ENCODE measurements around the gene SPRR2E.
"Not testable (repeated sequence)": the region's sequence is repeated elsewhere in the genome, so short reads cannot be mapped to it uniquely, and the experiment has no call there.

The SPRR2E gene

GRCh38 chr1:153070243-153070642 is 24.1 kb downstream of the SPRR2E start:
- no peak for DNase-seq (ENCODE audit: low read depth in 2 of 2)

- no peak for DNase-seq (ENCODE audit: low read depth in 2 of 2)
Measured at GRCh38 chr1:153058826-153059784, 35.2 kb downstream of the SPRR2E start.

GRCh38 chr1:153058154-153058553 is 36.2 kb downstream of the SPRR2E start:
- no peak for DNase-seq (ENCODE audit: low read depth in 2 of 2)

- DNase-seq (ENCODE audit: low read depth in 2 of 2): no peak
Measured at GRCh38 chr1:153057375-153057774, 37.0 kb downstream of the SPRR2E start, which contains the start of gene SPRR2A. Gene SPRR2A, minus strand, starts transcription at chr1:153057512. Its CDS starts 777 bp downstream, at chr1:153056735.

GRCh38 chr1:153056111-153056510 is 38.2 kb downstream of the SPRR2E start:
- not testable (repeated sequence) for DNase-seq (ENCODE audit: low read depth in 2 of 2)

GRCh38 chr1:153049211-153049610 is 45.1 kb downstream of the SPRR2E start:
- no peak for DNase-seq (ENCODE audit: low read depth in 2 of 2)
